ENCODE data around the gene ADAMTS14. TPM values are rescaled to one million over a fixed set of nuclear protein-coding genes. Genes with fewer than 3 reads are reported as not detected.

The ADAMTS14 gene
- total RNA-seq, 1 experiment from 2014 or later, result 1.6 TPM

DNA sequence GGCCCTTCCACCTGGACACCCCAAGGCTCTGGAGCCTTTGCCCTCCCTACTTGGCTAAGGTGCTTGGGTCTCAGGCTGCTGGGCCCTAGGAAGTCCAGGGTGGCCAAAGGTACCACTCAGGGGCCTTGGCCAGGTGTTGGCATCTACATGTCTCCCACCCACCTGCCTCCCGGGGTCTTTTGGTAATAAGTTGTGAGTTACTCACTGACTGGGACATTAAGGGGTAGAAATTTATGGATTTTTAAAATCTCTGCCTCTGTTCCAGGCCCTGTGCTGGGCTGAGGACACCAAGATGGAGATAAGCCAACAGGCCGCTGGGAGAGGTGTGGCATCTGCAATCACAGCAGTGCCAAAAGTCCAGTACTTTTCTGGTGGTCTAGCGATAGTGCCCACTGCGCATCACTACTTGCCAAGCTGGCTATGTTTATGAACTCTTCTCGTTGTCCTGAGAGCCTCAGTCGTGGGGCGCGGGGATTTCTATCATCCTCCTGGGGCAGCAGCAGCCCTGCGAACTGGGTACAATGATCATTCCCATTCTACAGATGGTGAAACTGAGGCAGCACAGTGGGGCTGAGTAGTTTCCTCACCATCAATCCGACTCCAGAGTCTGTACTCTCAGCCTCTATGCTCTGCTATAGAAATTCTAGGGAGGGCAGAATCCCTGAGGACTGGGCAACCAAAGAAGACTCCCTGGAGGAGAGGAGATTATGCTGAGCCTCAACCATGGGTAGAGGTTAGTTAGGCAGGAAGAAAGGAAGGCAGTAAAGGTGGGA lies 76.7 kb downstream of the ADAMTS14 start:
- no CpG with 5 or more reads among the region's 10 CpGs for WGBS (ENCODE audit: extremely low coverage, insufficient read length, low lambda C conversion rate)
- Histone ChIP-seq H2AFZ (ENCODE audit: low read length) (no peak overlapping the region), H3K14ac (ENCODE audit: insufficient read depth, low read length) (no peak overlapping the region), H4K91ac (ENCODE audit: insufficient read length, low read depth, low read length) (no peak overlapping the region), H2AK5ac (ENCODE audit: insufficient read length, low read length) (no peak overlapping the region), H3T11ph (ENCODE audit: low read length) (no peak overlapping the region), H3K27me3 (ENCODE audit: insufficient read depth, low read length) (no peaks in the 10 kb centered on the region), H3K79me2 (ENCODE audit: insufficient read depth, low read length) (no peaks in the 10 kb centered on the region), H3K56ac (ENCODE audit: insufficient read length, low read depth, low read length) (no peak overlapping the region), H3K23me2 (ENCODE audit: insufficient read length, low read depth, low read length, poor library complexity, severe bottlenecking) (no peaks in the 10 kb centered on the region), H2BK15ac (ENCODE audit: low read depth, low read length) (no peak overlapping the region), H3K79me1 (ENCODE audit: insufficient read depth, low read depth, low read length, poor library complexity, severe bottlenecking) (no peaks in the 10 kb centered on the region), H2BK5ac (ENCODE audit: insufficient read length, low read length) (no peak overlapping the region), H3K4me2 (ENCODE audit: insufficient read depth, insufficient read length, low read length) (no peak overlapping the region), H2BK20ac (ENCODE audit: low read depth, low read length, poor library complexity, severe bottlenecking) (no peak overlapping the region), H4K5ac (ENCODE audit: insufficient read length, low read depth, low read length) (no peak overlapping the region), H4K8ac (replicated peaks; ENCODE audit: insufficient read length, low read depth, low read length) (no peak overlapping the region), H3K23ac (ENCODE audit: insufficient read length, low read depth, low read length) (no peak overlapping the region), H3K18ac (ENCODE audit: insufficient read length, low read depth, low read length) (no peak overlapping the region), H4K20me1 (ENCODE audit: control insufficient read depth, insufficient read depth, insufficient read length) (no peaks in the 10 kb centered on the region), H3K9ac (ENCODE audit: extremely low read depth, insufficient read length, low read length) (no peak overlapping the region), H3K4me1 (ENCODE audit: insufficient read depth, low read length) (no peaks in the 10 kb centered on the region; the same call in 1 of the 2 replicates), H2BK120ac (ENCODE audit: low read depth, low read length, poor library complexity, severe bottlenecking) (no peak overlapping the region), H2BK12ac (ENCODE audit: insufficient read length, low read depth, low read length) (no peak overlapping the region), H3K4ac (ENCODE audit: low read depth, low read length) (no peak overlapping the region), H3K9me3 (ENCODE audit: control insufficient read depth, low read depth, low read length) (no peaks in the 10 kb centered on the region), H3K27ac (ENCODE audit: insufficient read length, low read depth, low read length) (no peak overlapping the region)
- DNase-seq, result no peak
- no peak overlapping the region for H3K27ac Mint-ChIP-seq
- no peaks in the 10 kb centered on the region for H3K9me3 Mint-ChIP-seq
- TF ChIP-seq, protein P1, sequence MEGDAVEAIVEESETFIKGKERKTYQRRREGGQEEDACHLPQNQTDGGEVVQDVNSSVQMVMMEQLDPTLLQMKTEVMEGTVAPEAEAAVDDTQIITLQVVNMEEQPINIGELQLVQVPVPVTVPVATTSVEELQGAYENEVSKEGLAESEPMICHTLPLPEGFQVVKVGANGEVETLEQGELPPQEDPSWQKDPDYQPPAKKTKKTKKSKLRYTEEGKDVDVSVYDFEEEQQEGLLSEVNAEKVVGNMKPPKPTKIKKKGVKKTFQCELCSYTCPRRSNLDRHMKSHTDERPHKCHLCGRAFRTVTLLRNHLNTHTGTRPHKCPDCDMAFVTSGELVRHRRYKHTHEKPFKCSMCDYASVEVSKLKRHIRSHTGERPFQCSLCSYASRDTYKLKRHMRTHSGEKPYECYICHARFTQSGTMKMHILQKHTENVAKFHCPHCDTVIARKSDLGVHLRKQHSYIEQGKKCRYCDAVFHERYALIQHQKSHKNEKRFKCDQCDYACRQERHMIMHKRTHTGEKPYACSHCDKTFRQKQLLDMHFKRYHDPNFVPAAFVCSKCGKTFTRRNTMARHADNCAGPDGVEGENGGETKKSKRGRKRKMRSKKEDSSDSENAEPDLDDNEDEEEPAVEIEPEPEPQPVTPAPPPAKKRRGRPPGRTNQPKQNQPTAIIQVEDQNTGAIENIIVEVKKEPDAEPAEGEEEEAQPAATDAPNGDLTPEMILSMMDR (conservative IDR thresholded peaks at IDR 0.05), result no peak
- peaks cover 0 to 9% (median 0%) of the 10 kb centered on the region in 3 experiments; a peak in 3 of 7 replicates for H3K36me3 Mint-ChIP-seq (ENCODE audit: insufficient read depth in 1 of 3, low read depth in 3 of 3)
- H3K4me3 Mint-ChIP-seq, result no peak overlapping the region
- peaks cover 6 to 12% of the 10 kb centered on the region in 2 experiments for H3K4me1 Mint-ChIP-seq
- no peaks in the 10 kb centered on the region for H3K27me3 Mint-ChIP-seq (ENCODE audit: low read depth)
